Neural cell (in vitro differentiated cells): ENCODE results near the gene CEP89. TPM values are rescaled to one million over a fixed set of nuclear protein-coding genes. Genes with fewer than 3 reads are reported as not detected.

Experiments used
- H2AFZ ChIP-seq: fragments of 200-600, 300-800 bp; sonication (generic), shearing (Covaris generic); 2 replicates; pipeline ENCODE4 v1.6.0; 2014; ENCODE audit warnings: low read depth, mild to moderate bottlenecking, antibody characterized with exemption, low read length, moderate library complexity
- H3F3A ChIP-seq: fragments of 200-600 bp; shearing (Covaris generic); 2 replicates; pipeline ENCODE4 v1.6.1; 2016; ENCODE audit warnings: mild to moderate bottlenecking, moderate library complexity, mixed read lengths, antibody characterized with exemption, low read length; ENCODE audit not compliant: insufficient read depth, poor library complexity, severe bottlenecking
- H3K27ac ChIP-seq: fragments of 200-600, 300-800 bp; sonication (generic), shearing (Covaris generic); 2 replicates; pipeline ENCODE4 v1.5.1; 2014; ENCODE audit warnings: mild to moderate bottlenecking, low read length, moderate library complexity
- H3K27me3 ChIP-seq: fragments of 300-800, 200-600 bp; sonication (generic), shearing (Covaris generic); 2 replicates; pipeline ENCODE4 v1.6.0; 2014; ENCODE audit warnings: mild to moderate bottlenecking, low read depth, low read length, moderate library complexity; ENCODE audit not compliant: insufficient read depth
- H3K36me3 ChIP-seq: fragments of 300-800, 200-600 bp; sonication (generic), shearing (Covaris generic); 2 replicates; pipeline ENCODE4 v1.5.1; 2014; ENCODE audit warnings: mild to moderate bottlenecking, antibody characterized with exemption, low read length, moderate library complexity; ENCODE audit not compliant: insufficient read depth
- H3K4me2 ChIP-seq: fragments of 300-800, 200-600 bp; sonication (generic), shearing (Covaris generic); 2 replicates; pipeline ENCODE4 v1.6.0; 2014; ENCODE audit warnings: mild to moderate bottlenecking, low read length
- H3K4me3 ChIP-seq: fragments of 300-800, 200-600 bp; sonication (generic), shearing (Covaris generic); 2 replicates; pipeline ENCODE4 v1.5.1; 2014; ENCODE audit warnings: mild to moderate bottlenecking, low read length, moderate library complexity
- H3K79me2 ChIP-seq: fragments of 200-600 bp; shearing (Covaris generic); replicated peaks from 2 replicates; pipeline ENCODE4 v1.6.0; 2014; ENCODE audit warnings: mild to moderate bottlenecking, low read length, moderate library complexity; ENCODE audit not compliant: insufficient read depth
- H3K9ac ChIP-seq: fragments of 300-800, 200-600 bp; sonication (generic), shearing (Covaris generic); 2 replicates; pipeline ENCODE4 v1.6.1; 2016; ENCODE audit warnings: mild to moderate bottlenecking, low read length, mixed read lengths
- H3K9me2 ChIP-seq: fragments of 200-600 bp; shearing (Covaris generic); 2 replicates; pipeline ENCODE4 v1.6.1; 2016; ENCODE audit warnings: mild to moderate bottlenecking, low read length, mixed read lengths; ENCODE audit not compliant: insufficient read depth
- H3K9me3 ChIP-seq: fragments of 200-600, 300-800 bp; sonication (generic), shearing (Covaris generic); 2 replicates; pipeline ENCODE4 v1.6.1; 2016; ENCODE audit warnings: mild to moderate bottlenecking, mixed run types, low read length, moderate library complexity, mixed read lengths
- H4K20me1 ChIP-seq: fragments of 200-600 bp; shearing (Covaris generic); 2 replicates; pipeline ENCODE4 v1.6.1; 2016; ENCODE audit warnings: mild to moderate bottlenecking, mixed run types; ENCODE audit not compliant: insufficient read depth
- CTCF ChIP-seq: fragments of 450-650 bp; IDR thresholded peaks from 2 replicates; pipeline ENCODE4 v1.5.1; 2014; ENCODE audit warnings: antibody characterized with exemption, mild to moderate bottlenecking, moderate library complexity; ENCODE audit not compliant: poor library complexity, severe bottlenecking
- EP300 ChIP-seq: fragments of 450-650 bp; conservative IDR thresholded peaks from 2 replicates; pipeline ENCODE4 v1.6.1; 2014; ENCODE audit warnings: antibody characterized with exemption, mild to moderate bottlenecking, moderate library complexity; ENCODE audit not compliant: poor library complexity, severe bottlenecking
- EZH2 ChIP-seq: fragments of 200-600, 300-800 bp; shearing (Covaris generic), sonication (generic); IDR thresholded peaks from 2 replicates; pipeline ENCODE4 v1.6.1; 2014; ENCODE audit warnings: antibody characterized with exemption, low read length, borderline replicate concordance, mild to moderate bottlenecking; ENCODE audit not compliant: insufficient read depth, poor library complexity, severe bottlenecking
- MXI1 ChIP-seq: fragments of 450-650 bp; conservative IDR thresholded peaks from 2 replicates; pipeline ENCODE4 v1.6.1; 2014; ENCODE audit warnings: antibody characterized with exemption, mild to moderate bottlenecking; ENCODE audit not compliant: poor library complexity, severe bottlenecking
- POLR2AphosphoS5 ChIP-seq: IDR thresholded peaks from 2 replicates; pipeline ENCODE4 v1.6.1; 2012
- RAD21 ChIP-seq: fragments of 450-650 bp; conservative IDR thresholded peaks from 2 replicates; pipeline ENCODE4 v1.6.1; 2014; ENCODE audit warnings: antibody characterized with exemption, mild to moderate bottlenecking, moderate library complexity
- REST ChIP-seq: IDR thresholded peaks from 2 replicates; pipeline ENCODE4 v1.6.1; 2012; ENCODE audit warnings: borderline replicate concordance
- SMC3 ChIP-seq: fragments of 450-650 bp; conservative IDR thresholded peaks from 2 replicates; pipeline ENCODE4 v1.6.1; 2014; ENCODE audit warnings: antibody characterized with exemption, mild to moderate bottlenecking, moderate library complexity; ENCODE audit not compliant: poor library complexity
- TAF1 ChIP-seq: IDR thresholded peaks from 2 replicates; pipeline ENCODE4 v1.6.1; 2012; ENCODE audit warnings: low read depth
- polyA plus RNA-seq: library from polyadenylated mRNA; depleted of rRNA; stranded (reverse); fragments of >200 nt; gene quantifications from 2 replicates; pipeline ENCODE4 v1.2.3, GENCODE V29; 2014

CEP89 gene
- polyA plus RNA-seq, 1 donor from 2014 or later, result 24.1 TPM

- Histone ChIP-seq H4K20me1 (no peaks in the 10 kb centered on the region), H3K27ac (no peak overlapping the region), H3K9me2 (no peaks in the 10 kb centered on the region), H3K4me2 (no peak overlapping the region), H3K4me3 (no peak overlapping the region), H3K27me3 (no peaks in the 10 kb centered on the region), H3F3A (no peaks in the 10 kb centered on the region), H3K36me3 (no peaks in the 10 kb centered on the region), H3K9ac (no peak overlapping the region), H3K79me2 (no peaks in the 10 kb centered on the region), H2AFZ (no peak overlapping the region), H3K9me3 (no peaks in the 10 kb centered on the region)
- TF ChIP-seq POLR2AphosphoS5, result no peak
- TF ChIP-seq REST, result no peak
- TF ChIP-seq EP300, result no peak
- TF ChIP-seq RAD21, result no peak
- no peak for TF ChIP-seq MXI1
- TF ChIP-seq CTCF, result no peak
- TF ChIP-seq TAF1, result no peak
- TF ChIP-seq EZH2, result no peak
- no peak for TF ChIP-seq SMC3
Measured at GRCh38 chr19:32870981-32871451, 100.7 kb downstream of the CEP89 start.

- Histone ChIP-seq H3K9me2 (no peaks in the 10 kb centered on the region), H3F3A (no peaks in the 10 kb centered on the region), H3K27ac (no peak overlapping the region), H3K9ac (no peak overlapping the region), H3K4me3 (no peak overlapping the region), H3K79me2 (no peaks in the 10 kb centered on the region), H3K4me2 (no peak overlapping the region), H2AFZ (no peak overlapping the region), H4K20me1 (no peaks in the 10 kb centered on the region), H3K9me3 (no peaks in the 10 kb centered on the region), H3K27me3 (no peaks in the 10 kb centered on the region), H3K36me3 (no peaks in the 10 kb centered on the region)
- TF ChIP-seq EP300 (no peak), SMC3 (no peak), MXI1 (no peak), TAF1 (no peak), CTCF (no peak), REST (no peak), POLR2AphosphoS5 (no peak), RAD21 (no peak), EZH2 (no peak)
Measured at GRCh38 chr19:32869966-32870573, 101.7 kb downstream of the CEP89 start.
